HK-2 (cell line): Measurements from ENCODE around the gene GTPBP1.
A peak's percentile ranks its signal among the peaks of the same experiment; 100 is the strongest.

Source experiments
- DNase-seq: peaks from one replicate; pipeline ENCODE4 v3.0.0-alpha.2; 2018; ENCODE audit not compliant: unreplicated experiment

Gene GTPBP1

DNA sequence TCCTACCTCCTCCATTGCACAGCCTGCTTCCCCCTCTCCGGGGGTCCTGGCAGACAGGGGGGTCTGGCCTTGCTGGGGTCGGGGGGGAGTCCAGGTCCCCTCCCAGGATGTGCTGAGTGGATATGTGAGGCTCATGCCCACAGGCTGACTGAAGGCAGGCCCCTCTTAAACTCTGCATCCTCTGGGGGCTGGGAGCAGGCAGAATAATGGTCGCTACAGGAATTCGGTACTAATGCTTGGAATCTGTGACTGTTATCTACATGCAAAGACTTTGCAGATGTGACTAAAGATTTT, 51.7 kb downstream of the GTPBP1 start:
- no peak for DNase-seq

DNA sequence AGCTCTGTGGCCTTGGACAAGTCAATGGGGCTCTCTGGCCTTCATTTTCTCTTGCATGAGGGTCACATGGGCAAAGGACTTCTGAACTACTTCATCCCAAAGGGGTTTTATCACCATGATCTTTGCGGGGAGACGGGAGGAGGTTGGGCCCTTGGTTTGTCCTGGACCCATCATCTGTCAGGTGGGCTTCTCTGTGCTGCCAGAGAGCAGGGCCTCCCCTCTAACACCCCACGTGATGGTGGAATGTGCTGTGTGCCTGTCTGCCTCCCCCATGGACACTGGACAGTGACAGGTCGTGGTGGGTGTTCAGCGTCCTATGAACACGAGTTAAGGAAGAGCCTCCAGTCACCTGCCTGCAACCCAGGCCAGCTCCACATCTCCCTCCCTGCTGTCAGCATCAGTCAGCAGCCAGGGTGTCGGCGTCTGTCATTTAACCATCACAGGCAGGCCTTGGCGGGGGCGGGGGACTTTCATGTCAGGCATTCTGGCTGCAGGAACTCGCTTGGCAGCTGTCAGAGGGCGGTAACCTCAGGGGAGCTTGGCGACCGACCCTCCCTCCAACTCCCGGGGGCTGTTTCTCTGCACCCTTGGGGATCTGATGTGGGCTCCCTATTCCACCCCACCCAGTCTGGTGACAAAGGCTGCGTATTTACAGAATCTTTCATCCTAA, 52.7 kb downstream of the GTPBP1 start:
- DNase-seq, result no peak

DNA sequence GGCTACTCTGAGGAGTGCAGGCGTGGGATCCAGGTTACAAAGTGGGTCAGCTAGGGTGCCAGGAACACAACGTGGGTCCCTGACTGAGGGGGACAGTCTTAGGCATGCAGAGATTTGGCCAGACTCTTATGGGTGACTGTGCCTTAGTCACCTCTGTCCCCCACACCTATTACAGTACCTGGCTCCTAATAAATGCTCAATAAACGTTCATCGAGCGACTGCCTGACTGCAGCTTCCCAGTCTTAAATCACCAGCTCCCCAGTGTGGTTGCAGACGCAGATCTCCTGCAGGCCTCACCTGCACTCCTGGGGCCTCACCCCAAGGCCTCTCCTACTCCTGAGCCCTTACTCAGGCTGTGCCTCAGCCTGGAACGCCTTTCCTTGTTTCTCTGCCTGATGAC, 53.3 kb downstream of the GTPBP1 start:
- no peak for DNase-seq

DNA sequence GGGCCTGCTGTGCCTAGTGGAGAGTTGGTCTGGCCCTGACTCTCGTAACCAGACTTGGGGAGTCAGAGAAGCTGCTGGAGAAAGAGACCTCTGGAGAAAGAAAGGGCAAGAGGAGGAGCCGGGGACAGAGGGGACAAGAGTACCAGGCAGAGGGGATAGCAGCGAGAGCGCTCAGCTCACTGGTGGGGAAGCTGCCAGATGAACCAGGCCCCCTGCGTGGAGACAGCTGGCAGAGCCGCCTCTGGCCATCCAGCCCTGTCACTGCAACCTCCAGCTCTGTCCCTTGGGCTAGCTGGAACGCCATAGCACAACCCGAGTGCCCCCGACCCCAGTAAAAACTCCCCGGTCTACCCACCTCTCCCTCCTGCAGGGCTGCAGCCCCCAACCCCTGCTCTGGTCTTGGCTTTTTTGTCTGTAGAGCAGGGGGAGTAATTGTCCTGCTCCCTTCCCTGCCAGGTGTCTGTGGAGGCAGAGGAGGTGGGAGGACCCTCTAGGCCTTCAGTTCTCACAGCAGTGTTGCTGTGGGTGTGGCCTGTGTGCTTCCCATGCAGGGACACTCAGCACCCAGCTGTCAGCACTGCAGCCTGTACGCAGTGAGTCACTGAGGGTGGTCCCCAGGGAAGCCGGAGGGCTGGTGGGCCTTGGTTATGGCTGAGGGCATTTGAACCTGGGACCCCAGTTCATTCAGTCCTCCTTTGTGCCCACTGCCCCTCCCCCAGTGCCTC, 54.9 kb downstream of the GTPBP1 start:
- peak; percentile 13 for DNase-seq

DNA sequence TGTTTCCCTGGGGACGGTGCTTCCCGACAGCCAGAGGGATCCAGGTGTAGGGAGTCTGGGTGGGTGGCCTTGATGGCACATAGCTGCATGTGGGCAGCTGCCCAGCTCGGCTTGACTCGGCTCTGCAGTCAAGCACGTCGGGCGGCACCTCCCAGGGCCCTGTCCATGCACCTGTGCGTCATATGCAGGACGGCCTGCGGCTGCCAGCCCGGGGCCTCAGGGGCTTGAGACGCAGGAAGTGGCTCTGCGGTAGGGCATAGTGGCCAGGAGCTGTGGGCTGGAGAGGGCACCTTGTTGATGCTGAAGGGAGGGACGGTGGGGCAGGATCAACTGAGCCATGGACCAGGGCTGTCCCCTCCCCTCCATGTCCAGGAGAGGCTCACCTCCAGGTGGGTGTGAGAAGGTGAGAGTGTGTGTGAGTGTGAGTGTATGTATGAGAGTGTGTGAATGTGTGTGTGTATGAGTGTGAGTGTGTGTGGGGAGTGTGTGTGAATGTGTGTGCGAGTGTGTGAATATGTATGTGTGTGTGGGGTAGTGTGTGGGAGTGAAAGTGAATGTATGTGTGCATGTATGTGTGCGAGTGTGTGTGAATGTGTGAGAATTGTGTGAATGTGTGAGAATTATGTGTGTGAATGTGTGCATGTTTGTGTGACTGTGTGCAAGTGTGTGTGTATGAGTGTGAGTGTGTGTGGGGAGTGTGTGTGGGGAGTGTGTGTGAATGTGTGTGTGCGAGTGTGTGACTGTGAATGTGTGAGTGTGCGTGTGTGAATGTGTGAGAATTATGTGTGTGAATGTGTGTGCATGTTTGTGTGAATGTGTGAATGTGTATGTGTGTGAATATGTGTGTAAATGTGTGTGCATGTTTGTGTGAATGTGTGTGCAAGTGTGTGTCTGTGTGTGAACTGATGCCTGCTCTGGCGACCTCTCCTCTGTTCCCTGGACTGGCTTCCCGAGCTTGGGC, 55.7 kb downstream of the GTPBP1 start:
- DNase-seq, result peak; percentile 45

DNA sequence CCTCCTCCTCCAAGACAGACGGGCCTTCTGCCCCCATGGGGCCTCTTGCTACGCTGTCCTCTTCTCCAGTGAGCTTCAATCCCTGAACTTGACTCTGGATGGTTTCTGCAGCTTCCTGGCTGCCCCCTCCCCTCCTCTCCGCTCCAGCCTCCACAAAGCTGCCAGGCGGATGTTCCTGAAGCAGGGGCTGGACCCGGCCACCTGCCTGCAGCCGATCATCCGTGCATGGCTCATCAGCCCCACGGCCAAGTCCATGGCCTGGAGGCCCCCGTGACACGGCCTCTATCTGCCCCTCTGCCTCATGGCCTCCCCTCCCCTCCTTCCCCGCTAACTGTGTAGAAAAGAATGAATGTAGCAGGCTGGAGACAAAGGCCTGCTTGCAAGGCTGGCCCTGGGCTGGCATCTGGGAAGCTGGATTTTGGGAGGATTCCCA, 56.8 kb downstream of the GTPBP1 start:
- no peak for DNase-seq

DNA sequence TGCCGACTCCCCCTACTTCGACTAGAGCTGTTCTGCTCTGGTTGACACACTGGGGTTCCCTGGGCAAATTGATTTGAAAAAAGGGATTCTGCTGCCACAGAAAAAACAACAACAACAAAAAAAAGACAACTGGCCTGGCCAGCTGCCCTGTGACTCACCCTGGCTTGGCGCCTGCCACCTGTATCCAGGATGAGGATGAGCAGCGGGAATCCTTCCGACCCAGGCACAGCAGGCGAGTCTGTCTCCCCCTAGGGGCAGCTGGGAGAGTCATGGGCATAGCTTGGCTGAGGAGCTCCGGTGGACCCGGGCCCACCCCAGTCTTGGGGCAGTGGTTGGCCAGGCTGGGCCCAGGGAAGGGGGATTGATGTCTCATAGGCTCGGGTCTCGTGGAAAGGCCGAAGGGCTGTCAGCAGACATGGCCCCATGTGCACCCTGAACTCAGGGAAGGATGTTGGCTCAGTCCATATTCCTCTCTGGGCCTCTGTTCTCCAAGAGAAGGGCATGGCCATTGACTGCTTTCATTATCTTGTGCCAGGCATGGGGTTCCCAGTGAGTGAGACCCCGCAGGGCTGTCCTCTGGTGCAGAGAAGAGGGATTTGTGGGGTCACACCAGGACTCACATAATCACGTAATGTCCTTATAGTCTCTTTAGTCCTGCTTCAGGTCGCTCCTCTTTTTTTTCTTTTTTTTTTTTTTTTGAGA, 60.5 kb downstream of the GTPBP1 start:
- DNase-seq, result peak; percentile 77

DNA sequence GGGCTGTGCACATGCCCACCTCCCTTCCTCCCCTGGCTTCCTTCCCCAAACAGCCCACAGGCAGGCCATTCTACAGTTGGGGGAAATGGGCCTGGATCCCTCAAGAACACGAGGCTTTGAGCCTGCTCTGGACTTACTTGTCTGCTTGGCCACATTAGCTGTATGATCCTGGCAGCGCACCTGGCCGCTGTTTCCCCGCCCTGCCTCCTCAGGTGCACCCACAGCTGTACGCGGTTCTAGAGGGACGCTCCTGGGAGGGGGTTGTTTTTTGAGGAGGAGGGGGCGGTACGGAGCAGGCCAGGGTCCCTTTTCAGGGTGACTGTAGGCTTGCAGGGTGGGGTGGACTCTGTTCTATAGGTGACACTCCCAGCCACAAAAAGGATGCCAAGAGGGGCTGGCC, 61.6 kb downstream of the GTPBP1 start:
- DNase-seq, result no peak

DNA sequence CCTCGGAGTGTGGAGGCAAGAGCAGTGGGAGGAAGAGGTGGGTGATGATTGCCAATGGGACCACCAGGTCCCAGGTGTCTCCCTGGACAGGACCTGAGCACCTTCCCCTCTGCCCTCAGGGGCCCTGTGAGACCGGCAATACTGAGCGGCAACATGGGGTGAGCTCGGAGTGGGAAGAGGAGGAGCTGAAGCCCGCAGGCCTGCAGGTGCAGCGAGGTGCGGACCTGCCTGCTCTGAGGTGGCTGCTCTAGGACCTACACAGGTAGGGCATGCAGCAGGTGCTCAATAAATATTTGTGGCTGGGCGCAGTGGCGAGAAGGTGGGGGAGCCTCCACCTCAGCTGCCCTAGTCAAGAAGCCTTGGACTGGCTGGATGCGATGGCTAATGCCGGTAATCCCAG, 62.3 kb downstream of the GTPBP1 start:
- no peak for DNase-seq

DNA sequence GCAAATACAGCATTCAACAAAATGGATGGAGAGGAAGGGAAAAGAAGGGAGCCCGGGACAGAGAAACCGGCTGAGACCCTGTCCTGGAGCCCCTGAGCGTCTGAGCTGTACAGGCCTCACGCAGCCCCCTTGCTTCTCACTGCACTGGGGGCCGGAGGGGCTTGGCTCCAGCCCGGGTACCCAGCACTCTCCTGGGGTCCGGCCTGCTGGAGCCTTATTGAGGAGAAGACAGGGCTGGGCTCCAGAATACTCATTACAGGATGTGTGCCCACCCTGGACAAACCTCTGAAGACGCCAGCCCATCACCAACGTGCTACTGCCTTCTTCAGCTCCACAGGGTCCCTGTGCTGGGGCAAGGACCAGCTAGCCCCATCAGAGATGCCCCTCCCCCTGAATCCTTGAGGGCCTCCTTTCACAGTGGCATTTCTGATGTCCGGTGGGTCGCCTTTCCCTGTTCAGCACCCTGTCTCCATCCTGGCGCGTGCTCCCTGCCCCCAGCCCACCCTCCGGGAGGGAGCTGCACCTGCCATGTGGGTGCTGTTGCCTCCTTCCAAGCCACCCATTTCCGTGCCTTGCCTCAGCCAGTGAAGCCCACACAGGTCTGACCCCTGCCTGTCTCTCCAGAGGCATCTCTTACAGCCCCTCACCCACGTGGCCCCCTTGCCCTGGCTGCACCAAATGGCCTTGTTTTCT, 64.7 kb downstream of the GTPBP1 start:
- no peak for DNase-seq

DNA sequence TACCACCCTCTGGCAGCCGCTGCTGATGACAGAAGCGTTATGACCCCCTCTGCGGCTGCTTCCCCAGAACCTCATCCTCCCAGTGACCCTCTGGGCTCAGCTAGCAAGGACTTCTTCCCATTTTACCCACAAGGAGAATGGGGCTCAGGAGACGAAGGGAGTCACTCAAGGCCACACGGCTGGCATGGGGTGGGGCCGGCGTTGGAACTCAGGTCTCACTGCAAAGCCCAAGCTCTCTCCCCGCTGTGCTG, 66.8 kb downstream of the GTPBP1 start:
- no peak for DNase-seq

DNA sequence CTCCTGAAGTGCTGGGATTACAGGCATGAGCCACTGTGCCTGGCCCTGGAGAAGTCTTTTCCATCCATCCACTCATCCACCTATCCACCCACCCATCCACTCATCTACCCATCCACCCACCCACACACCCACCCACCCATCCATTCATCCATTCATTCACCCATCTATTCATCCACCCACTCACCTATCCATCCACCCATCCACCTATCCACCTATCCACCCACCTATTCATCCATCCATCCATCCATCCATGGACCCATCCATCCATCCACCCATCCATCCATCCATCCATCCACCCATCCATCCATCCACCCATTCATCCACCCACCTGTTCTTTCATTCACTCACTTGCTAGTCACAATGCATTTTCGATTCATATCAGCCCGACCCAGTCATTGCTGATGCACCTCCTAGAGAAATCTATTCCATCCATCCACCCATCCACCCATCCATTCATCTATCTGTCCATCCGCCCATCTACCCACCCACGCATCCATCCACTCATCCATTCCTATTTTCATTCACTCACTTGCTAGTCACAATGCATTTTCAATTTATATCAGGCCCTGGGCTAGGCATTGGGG, 67.7 kb downstream of the GTPBP1 start:
- DNase-seq, result no peak

DNA sequence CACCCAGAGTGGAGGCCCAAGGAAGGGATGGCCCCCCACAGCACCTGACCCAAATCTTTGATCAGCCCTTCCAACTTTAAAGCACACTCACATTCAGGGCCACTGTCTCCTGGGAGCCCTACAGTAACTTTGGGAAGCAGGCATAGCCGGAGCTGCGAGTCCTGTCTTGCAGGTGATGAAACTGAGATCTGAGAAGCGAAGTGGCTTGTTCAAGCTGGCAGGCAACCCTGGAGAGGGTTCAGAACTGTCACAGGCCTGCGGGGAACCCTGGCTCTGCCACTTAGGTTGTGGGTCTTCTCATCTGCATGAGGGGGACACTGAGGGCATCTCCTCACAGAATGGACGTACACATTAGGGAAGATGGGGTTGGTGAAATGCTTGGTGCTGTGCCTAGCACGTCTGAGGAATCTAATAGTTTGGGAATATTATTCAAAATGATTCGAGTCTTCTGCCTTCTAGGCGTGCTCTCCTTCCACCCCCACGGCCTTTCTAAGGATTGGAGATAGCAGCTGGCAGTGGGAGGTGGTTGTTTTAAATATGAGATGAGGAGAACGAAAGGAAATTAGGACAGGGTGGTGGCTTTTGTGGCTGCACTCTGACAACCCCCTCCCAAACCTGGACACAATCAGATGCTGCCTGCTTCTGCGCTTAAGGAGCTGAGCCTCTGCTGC, 68.9 kb downstream of the GTPBP1 start:
- no peak for DNase-seq

DNA sequence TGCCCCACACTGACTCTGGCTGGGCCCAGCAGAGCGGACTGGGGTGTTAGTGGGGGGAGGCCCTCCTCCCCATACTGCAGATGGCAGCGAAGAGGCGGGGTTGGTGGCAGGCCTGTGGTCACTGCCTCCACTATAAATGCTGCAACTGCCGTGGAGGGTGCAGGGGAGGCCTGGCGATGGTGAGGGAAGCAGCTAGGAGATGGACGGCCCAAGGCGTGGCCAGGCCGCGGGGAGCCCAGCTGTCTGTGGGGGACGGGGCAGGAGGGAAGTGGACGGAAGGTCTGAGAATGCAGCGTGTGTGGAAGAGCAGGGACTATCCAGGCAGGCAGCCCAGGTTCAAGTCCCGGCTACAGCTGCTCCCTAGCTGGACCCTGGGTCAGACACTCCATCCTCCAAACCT, 69.9 kb downstream of the GTPBP1 start:
- no peak for DNase-seq

DNA sequence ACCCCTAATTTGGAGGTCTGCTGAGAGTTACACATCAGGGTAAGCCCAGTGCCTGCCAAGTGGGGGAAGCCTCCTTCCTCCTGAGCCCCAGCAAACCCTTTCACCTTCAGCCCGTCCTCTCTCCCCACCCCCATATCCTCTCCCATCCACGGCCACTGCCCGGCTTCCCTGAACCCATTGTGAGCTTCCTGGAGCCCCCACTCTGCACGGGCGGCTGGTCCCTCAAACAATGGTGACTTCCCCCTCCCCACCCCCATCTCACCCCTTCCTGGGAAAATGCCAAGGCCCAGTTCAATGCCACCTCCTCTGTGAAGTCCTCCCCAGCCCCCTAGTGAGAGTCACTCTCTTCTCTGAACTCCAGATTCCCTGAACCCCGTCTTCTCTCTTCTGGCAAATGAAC, 70.3 kb downstream of the GTPBP1 start:
- no peak for DNase-seq

DNA sequence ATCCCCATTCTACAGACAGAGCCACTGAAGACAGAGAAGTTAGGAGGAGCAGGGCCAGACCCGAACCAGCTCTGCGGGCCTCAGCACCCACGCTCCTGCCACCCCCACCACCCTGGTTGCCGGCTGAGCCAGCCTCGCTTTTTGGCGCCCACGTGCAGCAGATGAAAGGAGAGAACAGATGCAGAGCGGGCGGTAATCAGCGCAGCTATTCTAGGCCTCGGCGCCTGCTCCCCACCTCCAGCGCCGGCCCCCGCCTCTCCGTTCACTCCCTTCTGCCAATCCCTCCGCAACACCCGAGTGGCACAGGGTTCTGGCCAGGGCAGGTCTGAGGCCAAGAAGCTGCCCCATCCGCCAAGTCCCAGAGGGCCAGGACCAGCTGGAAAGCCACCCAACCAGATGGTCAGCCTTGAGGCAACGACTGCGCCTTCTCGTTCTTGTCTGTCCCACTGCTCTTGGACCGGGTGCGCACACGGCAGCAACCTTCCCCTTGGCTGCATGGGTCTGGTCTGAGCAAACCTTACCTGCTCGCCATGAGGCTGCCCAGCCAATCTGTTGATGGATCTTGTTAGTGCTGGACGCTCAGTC, 71.4 kb downstream of the GTPBP1 start:
- DNase-seq, result no peak

DNA sequence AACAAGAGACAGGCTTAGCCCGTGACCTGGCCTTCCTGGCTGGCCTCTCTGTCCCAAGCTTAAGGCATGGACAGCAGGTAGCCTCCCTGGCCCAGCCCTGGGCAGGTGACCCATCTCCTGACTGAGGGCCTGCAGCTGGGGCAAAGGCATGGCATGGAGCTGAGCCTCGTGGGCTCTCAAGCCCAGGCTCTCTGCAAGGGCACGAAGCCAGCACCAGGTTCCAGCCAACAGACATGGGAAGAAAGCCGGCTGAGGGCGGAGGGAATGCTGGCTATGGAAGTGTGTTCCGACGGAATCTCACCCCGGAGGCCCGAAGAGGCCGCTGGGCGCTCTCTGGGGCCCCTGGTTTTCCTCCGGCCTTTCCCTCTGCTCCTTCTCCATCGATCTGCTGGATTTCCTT, 75.3 kb downstream of the GTPBP1 start:
- DNase-seq, result no peak

DNA sequence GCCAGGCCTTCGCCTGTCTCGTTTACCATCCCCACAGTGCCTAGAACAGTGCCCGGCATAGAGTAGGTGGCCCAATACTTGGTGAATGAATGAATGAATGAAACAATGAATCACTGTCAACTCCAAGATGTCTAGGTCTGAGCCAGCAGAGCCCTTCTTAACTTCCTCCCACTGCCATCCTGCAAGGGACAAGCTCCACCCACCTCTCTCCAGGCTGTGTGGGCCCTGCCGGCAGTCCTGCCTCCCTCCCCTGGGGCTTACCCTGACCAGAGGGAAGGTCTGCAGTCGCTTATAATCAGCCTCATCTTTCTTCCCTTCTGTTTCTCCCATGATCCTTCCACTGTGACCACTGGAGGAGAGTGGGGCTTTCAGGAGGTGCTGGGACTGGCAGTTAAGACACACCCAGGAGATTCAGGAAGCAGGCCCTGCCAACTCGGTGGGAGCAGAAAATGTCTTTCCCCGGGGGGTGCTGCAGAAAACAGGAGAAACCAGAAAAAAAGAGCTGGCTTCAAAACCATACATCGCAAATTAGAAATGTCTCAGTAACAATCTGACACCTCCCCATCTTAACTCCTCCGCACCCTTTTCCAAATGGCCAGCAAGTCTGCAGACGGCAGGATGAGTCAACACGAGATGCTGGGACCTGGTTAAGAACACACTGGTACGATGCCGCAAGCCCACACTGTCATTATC, 76.8 kb downstream of the GTPBP1 start:
- no peak for DNase-seq
